NT2/D1 (cell line): ENCODE results near the gene ABCA7.

Source experiments
- DNase-seq: peaks from one replicate; pipeline ENCODE4 v3.0.0-alpha.2; 2011; ENCODE audit warnings: low read depth, low spot score
- H3K27me3 ChIP-seq: 2 replicates; pipeline ENCODE4 v1.6.0; 2011; ENCODE audit warnings: mild to moderate bottlenecking; ENCODE audit not compliant: insufficient read length, insufficient read depth
- H3K36me3 ChIP-seq: 2 replicates; pipeline ENCODE4 v1.6.1; 2011; ENCODE audit warnings: mild to moderate bottlenecking, low read length, mixed read lengths; ENCODE audit not compliant: insufficient read depth, insufficient read length
- H3K4me1 ChIP-seq: 2 replicates; pipeline ENCODE4 v1.5.1; 2011; ENCODE audit not compliant: insufficient read depth, insufficient read length
- H3K4me3 ChIP-seq: 2 replicates; pipeline ENCODE4 v1.5.1; 2011; ENCODE audit warnings: low read depth; ENCODE audit not compliant: insufficient read length
- H3K9ac ChIP-seq: 2 replicates; pipeline ENCODE4 v1.6.0; 2011; ENCODE audit warnings: low read depth; ENCODE audit not compliant: insufficient read length
- H3K9me3 ChIP-seq: 2 replicates; pipeline ENCODE4 v1.5.1; 2011; ENCODE audit warnings: mild to moderate bottlenecking, low read length; ENCODE audit not compliant: insufficient read depth
- SUZ12 ChIP-seq: IDR thresholded peaks from 2 replicates; pipeline ENCODE4 v1.6.1; 2011; ENCODE audit not compliant: insufficient read length, insufficient read depth; ENCODE audit errors: extremely low read depth
- YY1 ChIP-seq: IDR thresholded peaks from 2 replicates; pipeline ENCODE4 v1.6.1; 2011; ENCODE audit not compliant: insufficient read length, insufficient read depth
- ZNF274 ChIP-seq: IDR thresholded peaks from 2 replicates; pipeline ENCODE4 v1.6.1; 2011; ENCODE audit warnings: mild to moderate bottlenecking, low read depth, low read length

ABCA7 gene

DNA sequence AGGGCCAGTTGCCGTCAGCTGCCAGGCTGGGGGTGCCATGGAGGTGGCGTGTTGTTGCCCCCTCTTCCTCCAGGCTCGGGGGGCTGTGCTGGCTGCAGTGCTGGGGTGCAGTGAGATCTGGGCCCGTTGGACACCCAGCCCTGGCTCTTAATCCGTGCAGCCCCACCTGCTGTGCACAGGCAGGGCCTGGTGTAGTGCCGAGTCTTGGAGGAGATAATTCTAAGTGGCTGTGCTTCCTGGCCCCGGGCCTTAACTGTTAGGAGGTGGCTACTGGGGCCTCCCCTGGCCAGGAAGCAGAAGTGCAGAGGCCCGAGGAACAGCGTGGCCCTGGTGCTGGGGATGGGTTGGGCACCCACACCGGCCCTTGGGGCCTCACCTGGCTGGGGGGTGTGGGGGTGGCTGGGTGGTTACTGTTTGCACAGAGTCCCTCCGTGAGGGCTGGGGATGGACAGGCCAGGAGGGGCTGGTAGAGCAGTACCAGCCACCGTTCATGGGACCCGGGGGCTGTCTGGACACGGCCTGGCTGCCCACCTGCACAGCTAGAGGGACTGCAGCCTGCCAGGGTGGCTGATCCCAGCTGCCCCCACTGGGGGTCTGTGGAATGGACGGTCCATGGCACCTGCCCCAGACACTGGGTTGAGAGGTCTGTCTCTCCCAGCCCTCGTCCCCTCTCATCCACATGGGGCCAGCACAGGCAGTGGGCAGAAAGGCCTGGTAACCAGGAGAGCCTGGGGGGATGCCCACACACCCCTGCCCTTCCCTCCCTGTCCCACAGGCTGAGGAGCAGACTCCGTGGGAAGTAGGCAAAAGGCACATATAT is 67.1 kb downstream of the ABCA7 start:
- DNase-seq: no peak

DNA sequence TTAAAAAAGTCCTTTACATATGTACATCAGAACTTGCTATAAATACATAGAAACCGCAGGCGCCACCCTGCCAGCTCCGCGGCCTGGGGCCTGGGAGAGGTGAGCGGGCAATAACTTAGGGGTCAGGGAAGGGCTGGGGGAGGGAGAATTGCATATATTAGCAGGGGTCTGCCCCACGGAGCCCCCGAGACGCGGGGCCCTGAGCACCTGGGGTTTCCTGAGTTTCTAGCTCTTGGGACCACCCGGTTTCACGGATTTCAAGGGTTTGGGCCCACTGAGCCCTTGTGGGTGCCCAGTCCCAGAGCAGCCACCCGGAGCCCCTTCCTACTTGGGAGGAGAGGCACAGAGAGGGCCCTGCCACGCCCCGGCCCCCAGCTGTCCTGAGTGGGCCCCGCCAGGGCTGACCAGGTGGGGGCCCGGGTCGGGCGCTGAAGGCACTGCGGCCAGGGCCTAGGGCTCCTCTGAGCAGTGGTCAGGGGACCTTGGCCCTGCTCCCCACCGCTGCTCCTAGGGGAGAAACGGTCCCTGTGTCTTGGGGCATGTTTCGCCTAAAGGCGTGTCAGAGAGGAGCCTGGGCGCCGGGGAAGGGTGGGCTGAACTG is 67.9 kb downstream of the ABCA7 start:
- Histone ChIP-seq H3K4me1 (peaks cover 21% of the 10 kb centered on the region), H3K27me3 (no peaks in the 10 kb centered on the region), H3K36me3 (peaks cover 63% of the 10 kb centered on the region), H3K4me3 (no peak overlapping the region), H3K9me3 (no peaks in the 10 kb centered on the region), H3K9ac (peak overlapping the region; percentile 42)
- TF ChIP-seq ZNF274 (no peak), YY1 (no peak), SUZ12 (no peak)
- DNase-seq: no peak

More for the DNA sequence above, 67.1 kb downstream of the ABCA7 start:
- Histone ChIP-seq H3K9me3 (no peaks in the 10 kb centered on the region), H3K36me3 (peaks cover 57% of the 10 kb centered on the region), H3K4me1 (peaks cover 19% of the 10 kb centered on the region), H3K9ac (peak overlapping the region; percentile 42), H3K4me3 (no peak overlapping the region), H3K27me3 (no peaks in the 10 kb centered on the region)
- TF ChIP-seq SUZ12 (no peak), ZNF274 (no peak), YY1 (no peak)

DNA sequence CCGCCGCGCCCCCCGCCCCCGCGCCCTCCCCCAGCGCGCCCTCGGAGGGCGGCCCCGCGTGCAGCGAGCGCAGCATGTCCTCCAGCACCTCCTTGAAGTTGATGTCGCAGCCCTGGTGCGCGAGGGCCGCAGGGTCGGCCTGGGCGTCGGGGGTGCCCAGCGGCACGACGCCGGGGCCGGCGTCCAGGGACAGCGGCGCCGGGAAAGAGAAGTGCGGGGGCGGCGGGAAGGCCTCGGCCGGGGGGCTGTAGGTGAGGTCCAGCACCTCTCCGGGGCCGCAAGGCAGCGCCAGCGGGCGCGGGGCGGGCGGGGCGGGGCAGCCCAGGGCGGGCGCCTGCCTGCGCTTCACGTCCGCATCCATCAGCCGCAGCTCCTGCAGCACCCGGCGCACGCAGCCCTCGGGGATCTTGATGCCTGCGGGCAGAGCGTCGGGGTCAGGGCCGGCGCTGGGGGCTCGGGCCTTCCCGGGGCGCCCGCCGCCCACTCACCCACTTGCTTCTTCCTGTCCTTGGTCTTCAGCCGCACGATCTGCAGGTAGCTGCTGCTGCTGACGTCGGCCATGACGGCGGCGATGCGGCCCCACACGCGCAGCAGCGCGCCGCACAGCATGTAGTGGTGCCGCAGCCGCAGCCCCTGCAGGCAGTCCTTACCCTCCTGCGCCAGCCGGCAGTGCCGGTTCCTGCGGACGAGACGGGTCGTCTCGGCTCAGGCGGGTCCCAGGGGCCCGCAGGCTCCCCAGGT is 68.6 kb downstream of the ABCA7 start:
- H3K36me3 ChIP-seq: peaks cover 70% of the 10 kb centered on the region

DNA sequence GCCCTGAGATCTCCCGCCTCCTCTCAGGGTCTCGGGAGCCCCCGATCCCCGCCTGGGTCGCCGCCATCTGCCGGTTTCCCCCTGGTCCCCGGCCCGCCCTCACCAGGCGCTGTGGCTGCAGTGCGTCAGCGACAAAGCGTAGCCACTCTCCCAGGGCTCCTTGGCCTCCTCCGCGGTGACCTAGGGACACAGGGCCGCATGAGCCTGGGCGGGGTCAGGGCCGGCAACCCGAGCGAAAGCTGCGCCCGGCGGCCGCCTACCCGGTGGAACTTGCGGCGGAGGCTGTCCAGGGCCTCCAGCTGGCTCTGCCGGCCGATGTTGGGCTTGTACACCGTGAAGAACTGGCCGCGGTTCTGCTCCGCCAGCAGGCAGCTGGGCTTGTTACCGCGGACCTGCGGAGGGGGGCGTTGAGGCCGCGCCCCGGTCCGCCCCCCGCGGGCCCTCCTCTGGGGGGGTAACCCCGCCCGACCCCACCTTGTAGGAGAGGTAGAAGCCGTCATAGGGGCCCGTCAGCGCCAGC is 69.2 kb downstream of the ABCA7 start:
- Histone ChIP-seq H3K4me1 (peaks cover 32% of the 10 kb centered on the region), H3K9me3 (no peaks in the 10 kb centered on the region), H3K27me3 (no peaks in the 10 kb centered on the region), H3K9ac (no peak overlapping the region), H3K36me3 (peaks cover 76% of the 10 kb centered on the region), H3K4me3 (no peak overlapping the region)
- TF ChIP-seq YY1 (no peak), ZNF274 (no peak), SUZ12 (no peak)
- DNase-seq: no peak

More for the DNA sequence above, 68.6 kb downstream of the ABCA7 start:
- no peak for DNase-seq
- H3K27me3 ChIP-seq: no peaks in the 10 kb centered on the region
- H3K9me3 ChIP-seq: no peaks in the 10 kb centered on the region
- H3K4me3 ChIP-seq: no peak overlapping the region
- peaks cover 25% of the 10 kb centered on the region for H3K4me1 ChIP-seq
- TF ChIP-seq SUZ12 (no peak), ZNF274 (no peak), YY1 (no peak)
- H3K9ac ChIP-seq: no peak overlapping the region

DNA sequence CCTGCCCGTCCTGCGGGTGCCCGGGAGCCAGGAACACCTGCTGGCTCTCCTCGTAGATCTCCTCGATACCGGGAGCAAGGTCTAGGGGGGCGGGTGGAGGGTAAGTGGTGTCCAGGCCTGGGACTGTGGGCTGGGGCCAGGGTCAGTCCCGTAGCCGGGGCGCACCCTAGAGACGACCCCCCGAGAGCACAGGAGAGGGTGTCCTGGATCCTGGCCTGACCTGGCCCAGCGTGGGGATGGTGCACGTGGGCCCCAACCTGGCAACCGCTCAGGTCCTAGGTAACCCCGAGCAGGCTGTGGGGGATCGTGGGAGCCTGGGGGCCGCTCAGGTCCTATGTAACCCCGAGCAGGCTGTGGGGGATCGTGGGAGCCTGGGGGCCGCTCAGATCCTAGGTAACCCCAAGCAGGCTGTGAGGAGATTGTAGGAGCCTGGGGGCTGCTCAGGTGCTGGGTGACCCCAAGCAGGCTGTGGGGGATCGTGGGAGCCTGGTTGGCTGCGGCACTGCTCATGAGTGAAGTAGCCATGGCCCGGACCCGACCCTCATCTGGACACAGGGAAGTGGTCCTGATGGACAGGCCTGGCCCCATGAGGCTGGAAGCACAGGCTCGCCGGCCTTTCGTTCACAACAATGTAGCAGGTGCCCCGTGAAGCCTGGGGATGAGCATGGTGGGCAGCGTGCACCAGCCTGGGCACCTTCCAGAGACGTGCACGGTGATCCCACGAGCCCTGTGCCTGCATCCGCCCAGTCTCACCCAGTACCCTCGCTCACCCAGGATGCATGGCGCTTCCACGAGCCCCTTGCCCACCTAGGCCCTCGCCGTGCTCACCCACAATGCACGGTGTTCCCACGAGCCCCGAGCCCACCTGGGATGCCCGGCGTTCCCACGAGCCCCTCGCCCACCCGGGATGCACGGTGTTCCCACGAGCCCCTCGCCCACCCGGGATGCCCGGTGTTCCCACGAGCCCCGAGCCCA is 70.1 kb downstream of the ABCA7 start:
- peaks cover 79% of the 10 kb centered on the region for H3K36me3 ChIP-seq
- H3K27me3 ChIP-seq: no peaks in the 10 kb centered on the region
- H3K4me1 ChIP-seq: peaks cover 34% of the 10 kb centered on the region
- TF ChIP-seq YY1 (no peak), SUZ12 (no peak), ZNF274 (no peak)
- DNase-seq: no peak
- H3K9ac ChIP-seq: no peak overlapping the region
- H3K4me3 ChIP-seq: no peak overlapping the region
- no peaks in the 10 kb centered on the region for H3K9me3 ChIP-seq
